GM23338 (cell line): ENCODE data around the gene DDRGK1. TPM values are rescaled to one million over a fixed set of nuclear protein-coding genes. Genes with fewer than 3 reads are reported as not detected.
"Not testable (repeated sequence)": the region's sequence is repeated elsewhere in the genome, so short reads cannot be mapped to it uniquely, and the experiment has no call there.

Experiments
- ATAC-seq: fragments of 200-7000 bp; cut with Tn5 transposase; 3 replicates; pipeline ENCODE4 v1.9.1; 2020
- DNase-seq: peaks from one replicate; pipeline ENCODE4 v3.0.0-alpha.2; 2015; ENCODE audit warnings: low spot score
- H2AFZ ChIP-seq: fragments of 200-600 bp; sonication (generic); 2 replicates; pipeline ENCODE4 v1.8.0; 2016; ENCODE audit warnings: antibody characterized with exemption, mild to moderate bottlenecking, moderate library complexity
- H3F3A ChIP-seq: fragments of 200-600 bp; sonication (generic); replicated peaks from 2 replicates; pipeline ENCODE4 v1.8.0; 2017; ENCODE audit warnings: antibody characterized with exemption, mixed run types, low read depth
- H3K27ac ChIP-seq: fragments of 200-600 bp; sonication (generic); 2 replicates; pipeline ENCODE4 v1.6.1; 2016; ENCODE audit warnings: low read depth
- H3K27me3 ChIP-seq: fragments of 200-600 bp; sonication (generic); 2 replicates; pipeline ENCODE4 v1.8.0; 2016; ENCODE audit warnings: mild to moderate bottlenecking, mixed run types, moderate library complexity; ENCODE audit not compliant: insufficient read depth
- H3K36me3 ChIP-seq: fragments of 200-600 bp; sonication (generic); 2 replicates; pipeline ENCODE4 v1.8.0; 2016; ENCODE audit warnings: mild to moderate bottlenecking; ENCODE audit not compliant: insufficient read depth
- H3K4me1 ChIP-seq: fragments of 200-600 bp; sonication (generic); 2 replicates; pipeline ENCODE4 v1.8.0; 2016; ENCODE audit warnings: mild to moderate bottlenecking, moderate library complexity; ENCODE audit not compliant: insufficient read depth
- H3K4me2 ChIP-seq: fragments of 200-600 bp; sonication (generic); 2 replicates; pipeline ENCODE4 v1.7.1; 2017; ENCODE audit warnings: mixed run types
- H3K4me3 ChIP-seq: fragments of 200-600 bp; sonication (generic); 2 replicates; pipeline ENCODE4 v1.6.1; 2016; ENCODE audit warnings: mixed run types
- H3K79me2 ChIP-seq: fragments of 200-600 bp; sonication (generic); replicated peaks from 2 replicates; pipeline ENCODE4 v1.8.0; 2017; ENCODE audit warnings: mild to moderate bottlenecking; ENCODE audit not compliant: insufficient read depth
- H3K9me2 ChIP-seq: fragments of 200-600 bp; sonication (generic); 2 replicates; pipeline ENCODE4 v1.8.0; 2017; ENCODE audit not compliant: insufficient read depth
- H4K20me1 ChIP-seq: fragments of 200-600 bp; sonication (generic); replicated peaks from 2 replicates; pipeline ENCODE4 v1.8.0; 2017; ENCODE audit warnings: mild to moderate bottlenecking; ENCODE audit not compliant: insufficient read depth
- H3K27ac Mint-ChIP-seq: 2 replicates; pipeline ENCODE4 v1.8.0; 2020; ENCODE audit warnings: inconsistent platforms, mild to moderate bottlenecking, moderate library complexity, mixed read lengths
- H3K27me3 Mint-ChIP-seq: 3 replicates; pipeline ENCODE4 v1.8.0; 2022; ENCODE audit warnings: low read depth, mild to moderate bottlenecking, moderate library complexity, mixed read lengths, inconsistent platforms; ENCODE audit not compliant: insufficient read depth, poor library complexity
- H3K36me3 Mint-ChIP-seq: 3 replicates; pipeline ENCODE4 v1.8.0; 2021; ENCODE audit warnings: low read depth, mild to moderate bottlenecking, inconsistent platforms, moderate library complexity, mixed read lengths
- H3K4me1 Mint-ChIP-seq: 3 replicates; pipeline ENCODE4 v1.8.0; 2020; ENCODE audit warnings: mild to moderate bottlenecking, inconsistent platforms, mixed read lengths
- H3K4me3 Mint-ChIP-seq: 3 replicates; pipeline ENCODE4 v1.8.0; 2021; ENCODE audit warnings: moderate library complexity, mild to moderate bottlenecking, inconsistent platforms, mixed read lengths
- H3K9me3 Mint-ChIP-seq: 3 replicates; pipeline ENCODE4 v1.8.0; 2020; ENCODE audit warnings: moderate library complexity, mild to moderate bottlenecking, inconsistent platforms, mixed read lengths
- EZH2phosphoT487 ChIP-seq: fragments of 200-600 bp; sonication (generic); IDR thresholded peaks from one replicate; pipeline ENCODE4 v1.8.1; 2018; ENCODE audit warnings: antibody characterized with exemption; ENCODE audit not compliant: unreplicated experiment
- JUNB ChIP-seq: IDR thresholded peaks from one replicate; pipeline ENCODE4 v1.6.1; 2016; ENCODE audit warnings: antibody characterized with exemption; ENCODE audit not compliant: unreplicated experiment
- NANOG ChIP-seq: IDR thresholded peaks from 2 replicates; pipeline ENCODE4 v1.6.1; 2016; ENCODE audit warnings: antibody characterized with exemption, borderline replicate concordance
- POLR2AphosphoS5 ChIP-seq: IDR thresholded peaks from 2 replicates; pipeline ENCODE4 v1.6.1; 2016; ENCODE audit warnings: antibody characterized with exemption, low read depth
- ZNF114 ChIP-seq: fragments of 250-450 bp; sonication (Bioruptor Pico); IDR thresholded peaks from 2 replicates; pipeline ENCODE4 v1.5.0; 2020; ENCODE audit warnings: mild to moderate bottlenecking, moderate library complexity
- ZNF331 ChIP-seq: fragments of 250-450 bp; sonication (Bioruptor Pico); IDR thresholded peaks from 2 replicates; pipeline ENCODE4 v1.5.0; 2020; ENCODE audit warnings: low read depth, mild to moderate bottlenecking, moderate library complexity
- ZNF462 ChIP-seq: fragments of 250-450 bp; sonication (Bioruptor Pico); IDR thresholded peaks from 2 replicates; pipeline ENCODE4 v1.5.0; 2020; ENCODE audit warnings: mild to moderate bottlenecking, moderate library complexity
- polyA plus RNA-seq: library from polyadenylated mRNA; unstranded; fragments of >200 nt; fragmentation: Nextera tagmentation; extraction: Ambion mirVana; gene quantifications from 2 replicates; pipeline ENCODE4 v1.2.1, GENCODE V29; 2016
- total RNA-seq: library from RNA; depleted of rRNA; stranded (reverse); fragments of >200 nt; shearing (Covaris generic); gene quantifications from 2 replicates; pipeline ENCODE4 v1.2.3, GENCODE V29; 2014
- TF ChIP-seq, protein P1 (sequence below): IDR thresholded peaks from one replicate; pipeline ENCODE4 v1.6.1; 2018; ENCODE audit warnings: antibody characterized with exemption; ENCODE audit not compliant: unreplicated experiment

Gene DDRGK1
- total and polyA plus RNA-seq, 2 experiments from 2014 or later: 44.0 to 45.5 TPM

- TF ChIP-seq ZNF462 (CRISPR knock-in tag) (no peak), ZNF114 (CRISPR knock-in tag) (no peak), ZNF331 (CRISPR knock-in tag) (no peak), JUNB (no peak), POLR2AphosphoS5 (no peak), EZH2phosphoT487 (no peak), NANOG (no peak)
- TF ChIP-seq, protein P1, sequence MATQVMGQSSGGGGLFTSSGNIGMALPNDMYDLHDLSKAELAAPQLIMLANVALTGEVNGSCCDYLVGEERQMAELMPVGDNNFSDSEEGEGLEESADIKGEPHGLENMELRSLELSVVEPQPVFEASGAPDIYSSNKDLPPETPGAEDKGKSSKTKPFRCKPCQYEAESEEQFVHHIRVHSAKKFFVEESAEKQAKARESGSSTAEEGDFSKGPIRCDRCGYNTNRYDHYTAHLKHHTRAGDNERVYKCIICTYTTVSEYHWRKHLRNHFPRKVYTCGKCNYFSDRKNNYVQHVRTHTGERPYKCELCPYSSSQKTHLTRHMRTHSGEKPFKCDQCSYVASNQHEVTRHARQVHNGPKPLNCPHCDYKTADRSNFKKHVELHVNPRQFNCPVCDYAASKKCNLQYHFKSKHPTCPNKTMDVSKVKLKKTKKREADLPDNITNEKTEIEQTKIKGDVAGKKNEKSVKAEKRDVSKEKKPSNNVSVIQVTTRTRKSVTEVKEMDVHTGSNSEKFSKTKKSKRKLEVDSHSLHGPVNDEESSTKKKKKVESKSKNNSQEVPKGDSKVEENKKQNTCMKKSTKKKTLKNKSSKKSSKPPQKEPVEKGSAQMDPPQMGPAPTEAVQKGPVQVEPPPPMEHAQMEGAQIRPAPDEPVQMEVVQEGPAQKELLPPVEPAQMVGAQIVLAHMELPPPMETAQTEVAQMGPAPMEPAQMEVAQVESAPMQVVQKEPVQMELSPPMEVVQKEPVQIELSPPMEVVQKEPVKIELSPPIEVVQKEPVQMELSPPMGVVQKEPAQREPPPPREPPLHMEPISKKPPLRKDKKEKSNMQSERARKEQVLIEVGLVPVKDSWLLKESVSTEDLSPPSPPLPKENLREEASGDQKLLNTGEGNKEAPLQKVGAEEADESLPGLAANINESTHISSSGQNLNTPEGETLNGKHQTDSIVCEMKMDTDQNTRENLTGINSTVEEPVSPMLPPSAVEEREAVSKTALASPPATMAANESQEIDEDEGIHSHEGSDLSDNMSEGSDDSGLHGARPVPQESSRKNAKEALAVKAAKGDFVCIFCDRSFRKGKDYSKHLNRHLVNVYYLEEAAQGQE: no peak
Observed at GRCh38 chr20:3188823-3189413, 15.6 kb downstream of the DDRGK1 start (continued).

- not testable (repeated sequence) for H3K4me3 ChIP-seq, H2AFZ ChIP-seq, H3K27ac Mint-ChIP-seq, H4K20me1 ChIP-seq, H3K4me3 Mint-ChIP-seq, H3K4me1 ChIP-seq, DNase-seq, H3K9me3 Mint-ChIP-seq, H3K4me2 ChIP-seq, H3K27me3 ChIP-seq, H3K27ac ChIP-seq, H3K79me2 ChIP-seq, ATAC-seq, H3K9me2 ChIP-seq, H3F3A ChIP-seq, H3K36me3 ChIP-seq
- H3K4me1 Mint-ChIP-seq: peaks cover 11% of the 10 kb centered on the region
- peaks cover 11% of the 10 kb centered on the region for H3K27me3 Mint-ChIP-seq
- peaks cover 39% of the 10 kb centered on the region for H3K36me3 Mint-ChIP-seq
Observed at GRCh38 chr20:3187861-3188260, 16.6 kb downstream of the DDRGK1 start.
